ENCODE data around the gene TSPAN1. TPM values are rescaled to one million over a fixed set of nuclear protein-coding genes. Genes with fewer than 3 reads are reported as not detected.
"Not testable (repeated sequence)": the region's sequence is repeated elsewhere in the genome, so short reads cannot be mapped to it uniquely, and the experiment has no call there.

TSPAN1 gene
- polyA plus RNA-seq, 1 of the 3 experiments (the other 2 are of a cell fraction), result 12.2 TPM

DNA sequence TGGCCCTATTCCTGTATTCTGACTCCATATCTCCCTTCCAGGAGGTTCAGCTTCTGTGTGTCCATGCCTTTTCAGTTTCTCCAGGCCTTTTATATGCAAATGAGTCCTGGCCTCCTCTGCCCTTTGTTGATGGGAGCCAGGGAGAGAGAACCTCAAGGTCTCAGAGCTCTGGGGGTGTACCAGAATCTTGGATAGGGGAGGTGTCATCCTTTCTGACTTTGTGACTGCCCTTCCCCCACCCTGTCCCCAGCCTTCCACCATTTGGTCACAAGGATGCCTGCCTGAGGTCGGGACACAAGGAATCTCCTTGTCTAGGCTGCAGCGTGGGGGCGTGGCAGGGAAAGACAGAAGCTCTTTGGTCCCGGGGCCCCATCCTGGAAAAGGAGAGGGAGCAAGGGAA is 46.9 kb downstream of the TSPAN1 start:
- WGBS (ENCODE audit: low lambda C conversion rate), result 83% methylated on average over 2 of the region's 4 CpGs
- TF ChIP-seq MXI1 (IDR thresholded peaks at IDR 0.05; ENCODE audit: low read depth, low read length) (no peak), FOXM1 (IDR thresholded peaks at IDR 0.05; ENCODE audit: low read depth) (no peak), FOXJ3 (CRISPR knock-in tag; IDR thresholded peaks at IDR 0.05) (no peak)
- TF ChIP-seq, protein P1, sequence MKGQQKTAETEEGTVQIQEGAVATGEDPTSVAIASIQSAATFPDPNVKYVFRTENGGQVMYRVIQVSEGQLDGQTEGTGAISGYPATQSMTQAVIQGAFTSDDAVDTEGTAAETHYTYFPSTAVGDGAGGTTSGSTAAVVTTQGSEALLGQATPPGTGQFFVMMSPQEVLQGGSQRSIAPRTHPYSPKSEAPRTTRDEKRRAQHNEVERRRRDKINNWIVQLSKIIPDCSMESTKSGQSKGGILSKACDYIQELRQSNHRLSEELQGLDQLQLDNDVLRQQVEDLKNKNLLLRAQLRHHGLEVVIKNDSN (IDR thresholded peaks at IDR 0.05; ENCODE audit: borderline replicate concordance, low read depth), result no peak
- ChIA-PET CTCF (interaction anchor here (0.6 to 0.8 kb wide), 2 partner anchors 13 to 16 kb away, joined by 3 read pairs; no protein-coding TSS in a partner anchor), POLR2A (no interaction called here)
- Histone ChIP-seq H2AFZ (ENCODE audit: low read depth) (no peak overlapping the region), H4K20me1 (ENCODE audit: insufficient read depth) (no peaks in the 10 kb centered on the region), H3K9me2 (no peaks in the 10 kb centered on the region), H3K36me3 (replicated peaks in 1 of 2; ENCODE audit: control insufficient read depth in 1 of 2, insufficient read depth in 2 of 2, low read length in 1 of 2) (no peaks in the 10 kb centered on the region), H3K27ac (ENCODE audit: low read depth in 2 of 2, low read length in 1 of 2) (no peak overlapping the region), H3K79me2 (ENCODE audit: insufficient read depth) (no peaks in the 10 kb centered on the region), H3K4me2 (no peak overlapping the region), H3K9me3 (no peaks in the 10 kb centered on the region), H3K4me1 (ENCODE audit: control insufficient read depth in 1 of 2, insufficient read depth in 2 of 2, low read depth in 1 of 2, low read length in 1 of 2) (no peaks in the 10 kb centered on the region; a peak in 1 of 4 replicates), H3K9ac (no peak overlapping the region), H3K27me3 (ENCODE audit: insufficient read depth) (no peaks in the 10 kb centered on the region), H3K4me3 (ENCODE audit: low read depth in 2 of 2, low read length in 1 of 2) (no peak overlapping the region), H3F3A (replicated peaks; ENCODE audit: insufficient read depth) (peaks cover 3% of the 10 kb centered on the region)
- DNase-seq, result no peak

DNA sequence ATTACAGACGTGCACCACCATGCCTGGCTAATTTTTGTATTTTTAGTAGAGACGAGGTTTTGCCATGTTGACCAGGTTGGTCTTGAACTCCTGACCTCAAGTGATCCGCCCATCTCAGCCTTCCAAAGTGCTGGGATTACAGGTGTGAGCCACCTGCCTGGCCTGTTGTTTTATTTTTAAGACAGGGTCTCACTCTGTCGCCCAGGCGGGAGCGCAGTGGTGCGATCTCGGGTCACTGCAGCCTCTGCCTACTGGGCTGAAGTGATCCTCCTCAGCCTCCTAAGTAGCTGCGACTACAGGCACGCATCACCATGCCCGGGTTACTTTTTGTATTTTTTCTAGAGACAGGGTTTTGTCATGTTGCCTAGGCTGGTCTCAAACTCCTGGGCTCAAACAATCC is 48.2 kb downstream of the TSPAN1 start:
- ChIA-PET CTCF (interaction anchor here (0.6 to 2.5 kb wide), 41 partner anchors 10 to 710 kb away, joined by 3 to 34 read pairs (median 5); partner anchors contain the start of genes LURAP1, POMGNT1 and TSPAN1), POLR2A (interaction anchor here (0.5 to 1.2 kb wide), 4 partner anchors 12 to 226 kb away, joined by 3 to 5 read pairs (median 3); partner anchors contain the start of gene PIK3R3)
- not testable (repeated sequence) for H4K20me1 ChIP-seq (ENCODE audit: insufficient read depth); H2AFZ ChIP-seq (ENCODE audit: low read depth); DNase-seq; H3K36me3 ChIP-seq (replicated peaks in 1 of 2; ENCODE audit: control insufficient read depth in 1 of 2, insufficient read depth in 2 of 2, low read length in 1 of 2); H3K4me2 ChIP-seq; H3K4me1 ChIP-seq (ENCODE audit: control insufficient read depth in 1 of 2, insufficient read depth in 2 of 2, low read depth in 1 of 2, low read length in 1 of 2); H3K27ac ChIP-seq (ENCODE audit: low read depth in 2 of 2, low read length in 1 of 2); H3K9ac ChIP-seq; H3K79me2 ChIP-seq (ENCODE audit: insufficient read depth); H3K9me2 ChIP-seq; H3K4me3 ChIP-seq (ENCODE audit: low read depth in 2 of 2, low read length in 1 of 2); H3K27me3 ChIP-seq (ENCODE audit: insufficient read depth); H3K9me3 ChIP-seq
- peaks cover 12% of the 10 kb centered on the region for H3F3A ChIP-seq (replicated peaks; ENCODE audit: insufficient read depth)
- 70% methylated on average over 11 of the region's 11 CpGs for WGBS (ENCODE audit: low lambda C conversion rate)

DNA sequence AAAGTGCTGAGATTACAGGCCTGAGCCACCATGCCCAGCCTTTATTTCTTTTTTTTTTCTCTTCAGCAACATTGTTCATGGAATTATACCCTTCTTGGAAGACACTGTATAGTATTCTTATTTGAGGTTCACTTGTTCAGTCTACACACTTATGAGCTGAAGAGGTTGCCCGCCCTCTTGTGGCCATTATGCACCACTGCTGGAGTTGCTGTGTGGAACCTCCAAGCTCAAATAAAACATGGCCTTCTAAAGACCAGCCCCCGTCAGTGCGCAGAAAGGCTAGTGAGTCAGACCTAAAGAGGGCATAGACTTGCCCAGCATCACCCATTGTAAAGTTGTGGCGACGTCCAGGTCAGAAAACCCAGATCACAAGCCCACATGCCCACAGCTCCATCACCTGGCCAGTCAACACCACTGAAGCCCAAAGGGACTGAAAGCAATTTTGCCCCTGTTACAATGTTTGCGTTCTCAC is 48.6 kb downstream of the TSPAN1 start:
- H2AFZ ChIP-seq (ENCODE audit: low read depth), result peak overlapping the region; percentile 23; the same call in 1 of the 2 replicates
- no peaks in the 10 kb centered on the region for H3K27me3 ChIP-seq (ENCODE audit: insufficient read depth)
- no peak overlapping the region for H3K9ac ChIP-seq
- ChIA-PET POLR2A (interaction anchor here (0.5 to 1.2 kb wide), 4 partner anchors 12 to 227 kb away, joined by 3 to 5 read pairs (median 3); partner anchors contain the start of gene PIK3R3), CTCF (interaction anchor here (0.6 to 2.5 kb wide), 53 partner anchors 9 to 710 kb away, joined by 3 to 34 read pairs (median 4); partner anchors contain the start of genes LRRC41, LURAP1, POMGNT1 and RAD54L)
- no peak overlapping the region for H3K4me2 ChIP-seq
- peak overlapping the region in 1 of 2 experiments; percentile 2; a peak in 1 of 4 replicates for H3K4me3 ChIP-seq (ENCODE audit: low read depth in 2 of 2, low read length in 1 of 2)
- no peaks in the 10 kb centered on the region; a peak in 1 of 4 replicates for H3K4me1 ChIP-seq (ENCODE audit: control insufficient read depth in 1 of 2, insufficient read depth in 2 of 2, low read depth in 1 of 2, low read length in 1 of 2)
- no peaks in the 10 kb centered on the region for H3K9me2 ChIP-seq
- 22% methylated on average over 6 of the region's 6 CpGs for WGBS (ENCODE audit: low lambda C conversion rate)
- peaks cover 12% of the 10 kb centered on the region for H3F3A ChIP-seq (replicated peaks; ENCODE audit: insufficient read depth)
- no peak overlapping the region for H3K27ac ChIP-seq (ENCODE audit: low read depth in 2 of 2, low read length in 1 of 2)
- H4K20me1 ChIP-seq (ENCODE audit: insufficient read depth), result no peaks in the 10 kb centered on the region
- no peaks in the 10 kb centered on the region for H3K9me3 ChIP-seq
- H3K36me3 ChIP-seq (replicated peaks in 1 of 2; ENCODE audit: control insufficient read depth in 1 of 2, insufficient read depth in 2 of 2, low read length in 1 of 2), result no peaks in the 10 kb centered on the region
- no peaks in the 10 kb centered on the region for H3K79me2 ChIP-seq (ENCODE audit: insufficient read depth)
- peak; percentile 78 for DNase-seq
- TF ChIP-seq TEAD4 (IDR thresholded peaks at IDR 0.05; ENCODE audit: borderline replicate concordance, insufficient read depth) (no peak), SMC3 (IDR thresholded peaks at IDR 0.05; ENCODE audit: low read depth, low read length) (peak; percentile 74), CHD2 (IDR thresholded peaks at IDR 0.05; ENCODE audit: low read length, partially characterized antibody) (no peak), YY1 (IDR thresholded peaks at IDR 0.05; ENCODE audit: low read depth) (0 out of 2 replicates have a peak, but pooled peaks have one; percentile 29), GABPA (IDR thresholded peaks at IDR 0.05; ENCODE audit: low read depth) (no peak), RAD21 (IDR thresholded peaks at IDR 0.05; ENCODE audit: low read length) (peak; percentile 80)
- TF ChIP-seq, protein P2, sequence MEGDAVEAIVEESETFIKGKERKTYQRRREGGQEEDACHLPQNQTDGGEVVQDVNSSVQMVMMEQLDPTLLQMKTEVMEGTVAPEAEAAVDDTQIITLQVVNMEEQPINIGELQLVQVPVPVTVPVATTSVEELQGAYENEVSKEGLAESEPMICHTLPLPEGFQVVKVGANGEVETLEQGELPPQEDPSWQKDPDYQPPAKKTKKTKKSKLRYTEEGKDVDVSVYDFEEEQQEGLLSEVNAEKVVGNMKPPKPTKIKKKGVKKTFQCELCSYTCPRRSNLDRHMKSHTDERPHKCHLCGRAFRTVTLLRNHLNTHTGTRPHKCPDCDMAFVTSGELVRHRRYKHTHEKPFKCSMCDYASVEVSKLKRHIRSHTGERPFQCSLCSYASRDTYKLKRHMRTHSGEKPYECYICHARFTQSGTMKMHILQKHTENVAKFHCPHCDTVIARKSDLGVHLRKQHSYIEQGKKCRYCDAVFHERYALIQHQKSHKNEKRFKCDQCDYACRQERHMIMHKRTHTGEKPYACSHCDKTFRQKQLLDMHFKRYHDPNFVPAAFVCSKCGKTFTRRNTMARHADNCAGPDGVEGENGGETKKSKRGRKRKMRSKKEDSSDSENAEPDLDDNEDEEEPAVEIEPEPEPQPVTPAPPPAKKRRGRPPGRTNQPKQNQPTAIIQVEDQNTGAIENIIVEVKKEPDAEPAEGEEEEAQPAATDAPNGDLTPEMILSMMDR (IDR thresholded peaks at IDR 0.05), result peak; percentile 99
- TF ChIP-seq, protein P3, sequence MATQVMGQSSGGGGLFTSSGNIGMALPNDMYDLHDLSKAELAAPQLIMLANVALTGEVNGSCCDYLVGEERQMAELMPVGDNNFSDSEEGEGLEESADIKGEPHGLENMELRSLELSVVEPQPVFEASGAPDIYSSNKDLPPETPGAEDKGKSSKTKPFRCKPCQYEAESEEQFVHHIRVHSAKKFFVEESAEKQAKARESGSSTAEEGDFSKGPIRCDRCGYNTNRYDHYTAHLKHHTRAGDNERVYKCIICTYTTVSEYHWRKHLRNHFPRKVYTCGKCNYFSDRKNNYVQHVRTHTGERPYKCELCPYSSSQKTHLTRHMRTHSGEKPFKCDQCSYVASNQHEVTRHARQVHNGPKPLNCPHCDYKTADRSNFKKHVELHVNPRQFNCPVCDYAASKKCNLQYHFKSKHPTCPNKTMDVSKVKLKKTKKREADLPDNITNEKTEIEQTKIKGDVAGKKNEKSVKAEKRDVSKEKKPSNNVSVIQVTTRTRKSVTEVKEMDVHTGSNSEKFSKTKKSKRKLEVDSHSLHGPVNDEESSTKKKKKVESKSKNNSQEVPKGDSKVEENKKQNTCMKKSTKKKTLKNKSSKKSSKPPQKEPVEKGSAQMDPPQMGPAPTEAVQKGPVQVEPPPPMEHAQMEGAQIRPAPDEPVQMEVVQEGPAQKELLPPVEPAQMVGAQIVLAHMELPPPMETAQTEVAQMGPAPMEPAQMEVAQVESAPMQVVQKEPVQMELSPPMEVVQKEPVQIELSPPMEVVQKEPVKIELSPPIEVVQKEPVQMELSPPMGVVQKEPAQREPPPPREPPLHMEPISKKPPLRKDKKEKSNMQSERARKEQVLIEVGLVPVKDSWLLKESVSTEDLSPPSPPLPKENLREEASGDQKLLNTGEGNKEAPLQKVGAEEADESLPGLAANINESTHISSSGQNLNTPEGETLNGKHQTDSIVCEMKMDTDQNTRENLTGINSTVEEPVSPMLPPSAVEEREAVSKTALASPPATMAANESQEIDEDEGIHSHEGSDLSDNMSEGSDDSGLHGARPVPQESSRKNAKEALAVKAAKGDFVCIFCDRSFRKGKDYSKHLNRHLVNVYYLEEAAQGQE (IDR thresholded peaks at IDR 0.05; ENCODE audit: low read depth, low read length), result no peak
- TF ChIP-seq, protein P4, sequence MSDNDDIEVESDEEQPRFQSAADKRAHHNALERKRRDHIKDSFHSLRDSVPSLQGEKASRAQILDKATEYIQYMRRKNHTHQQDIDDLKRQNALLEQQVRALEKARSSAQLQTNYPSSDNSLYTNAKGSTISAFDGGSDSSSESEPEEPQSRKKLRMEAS (IDR thresholded peaks at IDR 0.05; ENCODE audit: low read depth), result no peak
